Body of pancreas (tissue), 4 donors: ENCODE data around the gene FNDC5. TPM values are rescaled to one million over a fixed set of nuclear protein-coding genes. Genes with fewer than 3 reads are reported as not detected.
A peak's percentile ranks its signal among the peaks of the same experiment; 100 is the strongest.

Experiments used
- ATAC-seq: fragments of 150-250 bp; one replicate; pipeline ENCODE4 v1.9.1; 2016
- DNase-seq, 4 donors: peaks; one replicate each; pipeline ENCODE4 v3.0.0-alpha.2; 2019
- H3K27ac ChIP-seq, 4 donors: fragments of 200-600 bp; sonication (generic); 1 replicate in 3 of 4; 2 replicates in 1 of 4; pipeline versions ENCODE4 v1.5.1 to v1.6.1; 2016 to 2019; ENCODE audit warnings: mild to moderate bottlenecking in 1 of 4, mixed read lengths in 1 of 4, moderate library complexity in 1 of 4
- H3K27me3 ChIP-seq, 2 donors: fragments of 200-600 bp; sonication (generic); one replicate each; pipeline ENCODE4 v1.6.0; 2016; ENCODE audit warnings: mild to moderate bottlenecking in 1 of 2
- H3K36me3 ChIP-seq, 2 donors: fragments of 200-600 bp; sonication (generic); replicated peaks in 1 of 2; 2 replicates each; pipeline ENCODE4 v1.5.1; 2016; ENCODE audit warnings: low read depth in 2 of 2; ENCODE audit not compliant: insufficient read depth in 1 of 2
- H3K4me1 ChIP-seq: fragments of 200-600 bp; sonication (generic); one replicate; pipeline ENCODE4 v1.6.0; 2016
- H3K4me3 ChIP-seq, 2 donors: fragments of 200-600 bp; sonication (generic); 1 replicate in 1 of 2; 2 replicates in 1 of 2; pipeline ENCODE4 v1.5.1; 2016 to 2019
- H3K9me3 ChIP-seq, 3 donors: fragments of 200-600 bp; sonication (generic); 1 replicate in 2 of 3; 2 replicates in 1 of 3; pipeline ENCODE4 v1.5.1; 2016
- CTCF ChIP-seq, 7 experiments: fragments of 450-650 bp in 4 of 7; fragments of 200-600 bp in 3 of 7; sonication (generic) in 3 of 7; IDR thresholded peaks; one replicate each; pipeline ENCODE4 v1.5.1; 2016 to 2019; ENCODE audit warnings: antibody characterized with exemption in 7 of 7
- POLR2A ChIP-seq, 3 donors: fragments of 450-650 bp; IDR thresholded peaks; one replicate each; pipeline ENCODE4 v1.6.1; 2016; ENCODE audit warnings: antibody characterized with exemption in 3 of 3, mild to moderate bottlenecking in 2 of 3
- WGBS, 2 donors: methylation state at CpG; one replicate each; pipeline ENCODE4 v1.1.5; 2017; 5-methylcytosine and 5-hydroxymethylcytosine counted together
- intact Hi-C: fragments of 100-400 bp; cut with DNase I; formaldehyde crosslinking; loops from one replicate; pipeline ENCODE4 v1.15.1; 2023
- total RNA-seq, 2 donors: library from RNA; depleted of rRNA; stranded (reverse); fragments of >200 nt; gene quantifications; one replicate each; pipeline ENCODE4 v1.1.0, GENCODE V29; 2016

The FNDC5 gene
- total RNA-seq, 2 donors from 2014 or later: not detected

- no peaks in the 10 kb centered on the region for H3K4me1 ChIP-seq
- WGBS, 2 donors: 79 to 83% methylated on average over 3 of the region's 3 CpGs
- H3K36me3 ChIP-seq: peaks cover 0 to 16% of the 10 kb centered on the region in 2 donors
- no peaks in the 10 kb centered on the region for H3K27me3 ChIP-seq
- H3K9me3 ChIP-seq: no peaks in the 10 kb centered on the region
- ATAC-seq (no peak), DNase-seq (no peak)
- no peak overlapping the region for H3K27ac ChIP-seq
- TF ChIP-seq POLR2A (IDR thresholded peaks at IDR 0.05) (no peak), CTCF (IDR thresholded peaks at IDR 0.05) (no peak)
- intact Hi-C loops: no loop called here
- no peak overlapping the region for H3K4me3 ChIP-seq
Measured at GRCh38 chr1:32825181-32825580, 45.5 kb downstream of the FNDC5 start.

- TF ChIP-seq POLR2A (IDR thresholded peaks at IDR 0.05) (no peak), CTCF (IDR thresholded peaks at IDR 0.05) (no peak)
- DNase-seq (no peak), ATAC-seq (no peak)
- no peaks in the 10 kb centered on the region for H3K27me3 ChIP-seq
- WGBS, 2 donors: 65 to 72% methylated on average over 11 of the region's 11 CpGs
- H3K4me3 ChIP-seq: no peak overlapping the region
- intact Hi-C loops: no loop called here
- H3K27ac ChIP-seq: peak overlapping the region; percentile 91 to 96 (median 93)
- H3K36me3 ChIP-seq: no peaks in the 10 kb centered on the region
- H3K4me1 ChIP-seq: peaks cover 35% of the 10 kb centered on the region
- no peaks in the 10 kb centered on the region for H3K9me3 ChIP-seq
Measured at GRCh38 chr1:32818804-32819541, 51.7 kb downstream of the FNDC5 start.

GRCh38 chr1:32817815-32818786 lies 52.6 kb downstream of the FNDC5 start:
- ATAC-seq (peak; percentile 24), DNase-seq (peak; percentile 74 to 76 (median 75))
- WGBS, 2 donors: 1 to 3% methylated on average over 10 to 50 of the region's 51 CpGs
- intact Hi-C loops: no loop called here
- Histone ChIP-seq H3K4me1 (peaks cover 43% of the 10 kb centered on the region), H3K27me3 (no peaks in the 10 kb centered on the region), H3K27ac (peak overlapping the region; percentile 91 to 96 (median 93)), H3K9me3 (no peaks in the 10 kb centered on the region), H3K4me3 (peak overlapping the region; percentile 78 to 98), H3K36me3 (no peaks in the 10 kb centered on the region)
- TF ChIP-seq POLR2A (IDR thresholded peaks at IDR 0.05) (peak in 1 of 3 donors; percentile 33), CTCF (IDR thresholded peaks at IDR 0.05) (peak in 1 of 7 experiments; percentile 11)

GRCh38 chr1:32817159-32817814 lies 53.4 kb downstream of the FNDC5 start, which contains the start of the genes S100PBP and YARS1:
Gene S100PBP (plus strand): TSS chr1:32817653. CDS start chr1:32826100, 8,447 bp downstream.
Gene YARS1 (minus strand): TSS chr1:32817358. CDS start chr1:32817244, 114 bp downstream.
- peak; percentile 99 to 100 (median 99) for DNase-seq
- no peaks in the 10 kb centered on the region for H3K27me3 ChIP-seq
- H3K27ac ChIP-seq: peak within 1 kb of the TSS; percentile 91 to 96 (median 93)
- H3K9me3 ChIP-seq: no peaks in the 10 kb centered on the region
- 0 to 1% methylated on average over 38 to 54 of the region's 55 CpGs for WGBS, 2 donors
- ATAC-seq: peak; percentile 96
- intact Hi-C loops: no loop called here
- peaks cover 52% of the 10 kb centered on the region for H3K4me1 ChIP-seq
- H3K36me3 ChIP-seq: no peaks in the 10 kb centered on the region
- TF ChIP-seq CTCF (IDR thresholded peaks at IDR 0.05): peak in 5 of 7 experiments; percentile 8 to 51 (median 29)
- peak; percentile 31 to 83 (median 80) for TF ChIP-seq POLR2A (IDR thresholded peaks at IDR 0.05)
- H3K4me3 ChIP-seq: peak within 1 kb of the TSS; percentile 78 to 98
